Erythroblast (primary cell): Measurements from ENCODE around the gene AKR7A2.
A peak's percentile ranks its signal among the peaks of the same experiment; 100 is the strongest.
"Not testable (repeated sequence)": the region's sequence is repeated elsewhere in the genome, so short reads cannot be mapped to it uniquely, and the experiment has no call there.

Source experiments
- DNase-seq, 2 experiments: peaks; one replicate each; lab custom pipeline; 2025; lab: John Stamatoyannopoulos, UW
- GATA1 ChIP-seq: IDR thresholded peaks from 2 replicates; pipeline ENCODE4 v1.6.1; 2011; ENCODE audit warnings: low read depth, mild to moderate bottlenecking, control low read depth, low read length, moderate library complexity
- POLR2A ChIP-seq: IDR thresholded peaks from 2 replicates; pipeline ENCODE4 v1.6.1; 2011; ENCODE audit warnings: mild to moderate bottlenecking, low read length

AKR7A2 gene

GRCh38 chr1:19260211-19261138 lies 51.5 kb downstream of the AKR7A2 start:
- peak; percentile 11 to 12 for DNase-seq
- TF ChIP-seq GATA1 (no peak), POLR2A (no peak)

GRCh38 chr1:19258353-19258752 lies 53.6 kb downstream of the AKR7A2 start:
- DNase-seq = no peak
- TF ChIP-seq POLR2A (no peak), GATA1 (no peak)

- TF ChIP-seq GATA1 (no peak), POLR2A (no peak)
- DNase-seq = peak in 1 of 2 experiments; percentile 28
These were observed 54.6 kb downstream of the AKR7A2 start for GRCh38 chr1:19257178-19257914.

- DNase-seq = not testable (repeated sequence)
These were observed 55.6 kb downstream of the AKR7A2 start for GRCh38 chr1:19256301-19256700.

GRCh38 chr1:19255288-19255687 lies 56.7 kb downstream of the AKR7A2 start:
- TF ChIP-seq GATA1 = no peak
- TF ChIP-seq POLR2A = no peak
- DNase-seq = no peak

GRCh38 chr1:19254416-19254815 lies 57.5 kb downstream of the AKR7A2 start:
- TF ChIP-seq POLR2A (no peak), GATA1 (no peak)
- DNase-seq = no peak
